ENCODE data around the gene RHOA. TPM values are rescaled to one million over a fixed set of nuclear protein-coding genes. Genes with fewer than 3 reads are reported as not detected.

The RHOA gene
- total RNA-seq, 2 donors from 2014 or later: 311 to 334 TPM

Other genes starting within 250 kb of the RHOA start
- 10 to 100 TPM; 12.3 to 15.3 TPM for gene CCDC71, start 245.6 kb downstream of the RHOA start, total RNA-seq
- 10 to 100 TPM; 35.6 to 55.9 TPM for gene KLHDC8B, start 240.4 kb downstream of the RHOA start, total RNA-seq
- gene C3orf62, start 134.7 kb downstream of the RHOA start, total RNA-seq: 1 to 10 TPM; 3.2 to 3.4 TPM
- 10 to 100 TPM; 37.1 to 45.5 TPM for gene USP4, start 71.9 kb downstream of the RHOA start, total RNA-seq
- 100 to 1,000 TPM; 230 to 235 TPM for gene GPX1, start 53.6 kb downstream of the RHOA start, total RNA-seq
- 10 to 100 TPM; 15.2 to 19.1 TPM for gene TCTA, start 447 bp upstream of the RHOA start, total RNA-seq
- gene AMT, start 10.5 kb upstream of the RHOA start, total RNA-seq: 10 to 100 TPM; 13.9 to 14.9 TPM
- 10 to 100 TPM; 12.0 to 17.2 TPM for gene NICN1, start 17.3 kb upstream of the RHOA start, total RNA-seq
- 100 to 1,000 TPM in 1 of 2 donors, 10 to 100 TPM in 1; 91.4 to 100 TPM for gene DAG1, start 58.3 kb upstream of the RHOA start, total RNA-seq
- gene BSN, start 142.5 kb upstream of the RHOA start, total RNA-seq: under 1 TPM; 0.27 to 0.39 TPM

Data from left cardiac atrium (tissue), 2 donors.